Activated CD4-positive, alpha-beta T cell treated with anti-CD3 and anti-CD28 coated beads for 24 hours (primary cell): ENCODE measurements around the gene JADE2.
"Not testable (repeated sequence)": the region's sequence is repeated elsewhere in the genome, so short reads cannot be mapped to it uniquely, and the experiment has no call there.

Experiments
- DNase-seq, 2 donors: peaks; one replicate each; pipeline ENCODE4 v3.0.0-alpha.2; 2020; ENCODE audit warnings: low read depth in 2 of 2

JADE2 gene

DNA sequence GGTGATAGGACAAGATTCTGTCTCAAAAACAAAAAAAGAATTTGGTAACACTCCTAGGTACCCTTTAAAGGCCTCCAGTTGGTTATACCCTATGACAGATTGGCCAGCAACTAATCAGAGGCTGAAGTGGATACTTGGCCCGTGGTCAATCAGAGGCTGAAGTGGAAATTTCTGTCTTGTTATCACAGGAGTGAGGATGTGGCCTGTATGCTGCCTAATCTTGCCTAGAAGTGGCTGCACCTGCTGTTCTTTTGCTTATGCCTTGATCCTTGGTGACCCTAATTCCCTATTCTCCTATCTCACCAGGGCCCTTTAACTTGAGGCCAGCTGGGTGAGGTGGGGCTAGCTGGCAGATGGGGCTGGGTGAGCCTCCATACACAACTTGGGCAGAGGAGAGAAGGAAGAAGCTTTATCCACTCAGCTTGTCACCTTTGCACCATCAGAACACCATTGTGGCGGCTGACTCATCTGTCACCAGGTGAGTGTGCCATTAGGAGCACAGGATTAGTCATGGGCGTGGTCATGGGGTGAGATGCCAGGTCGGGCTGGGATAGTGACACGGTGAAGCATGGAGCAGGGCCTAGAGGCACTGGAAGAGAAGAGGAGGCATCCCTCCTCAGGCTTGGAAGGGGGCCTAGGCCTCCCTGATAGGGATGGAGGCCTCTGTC lies 65.7 kb downstream of the JADE2 start:
- peak; percentile 18 to 37 for DNase-seq

- DNase-seq = no peak
Measured at GRCh38 chr5:134592141-134592746, 66.8 kb downstream of the JADE2 start.

DNA sequence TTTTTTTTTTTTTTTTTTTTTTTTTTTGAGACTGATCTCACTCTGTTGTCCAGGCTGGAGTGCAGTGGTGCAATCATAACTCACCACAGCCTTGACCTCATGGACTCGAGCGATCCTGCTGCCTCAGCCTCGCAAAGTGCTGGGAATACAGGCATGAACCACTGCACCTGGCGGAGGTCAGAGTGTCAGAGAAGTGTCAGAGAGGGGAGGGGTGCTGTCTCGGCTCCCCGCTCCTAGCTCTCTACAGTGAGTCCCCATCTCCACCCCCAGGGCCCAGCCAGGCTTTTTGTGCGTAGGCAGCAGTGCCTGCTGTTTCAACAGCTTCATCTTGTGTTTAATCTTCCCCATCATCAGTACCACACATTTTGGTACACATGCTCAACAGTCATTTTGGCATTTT lies 68.9 kb downstream of the JADE2 start:
- no peak for DNase-seq

GRCh38 chr5:134594797-134595457 lies 69.5 kb downstream of the JADE2 start:
- DNase-seq = no peak

GRCh38 chr5:134595458-134595838 lies 70.0 kb downstream of the JADE2 start:
- no peak for DNase-seq

GRCh38 chr5:134599820-134600219 lies 74.3 kb downstream of the JADE2 start:
- not testable (repeated sequence) for DNase-seq

DNA sequence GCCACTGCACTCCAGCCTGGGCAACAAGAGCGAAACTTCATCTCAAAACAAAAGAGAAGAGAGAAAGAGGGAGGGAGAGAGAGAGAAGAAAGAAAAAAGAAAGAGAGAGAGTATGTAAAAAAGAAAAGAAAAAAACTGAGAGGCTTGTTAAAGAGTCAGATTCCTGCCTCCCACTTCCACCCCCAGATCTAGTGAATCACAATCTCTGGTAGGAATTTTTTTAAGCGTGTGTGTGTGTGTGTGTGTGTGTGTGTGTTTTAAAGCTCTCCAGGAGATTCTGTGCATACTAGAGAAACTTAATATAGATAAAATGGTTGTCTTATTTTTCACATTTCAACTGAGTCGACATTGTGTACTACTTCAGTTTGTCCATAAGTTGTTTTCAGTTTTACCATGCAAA lies 75.1 kb downstream of the JADE2 start:
- no peak for DNase-seq

DNA sequence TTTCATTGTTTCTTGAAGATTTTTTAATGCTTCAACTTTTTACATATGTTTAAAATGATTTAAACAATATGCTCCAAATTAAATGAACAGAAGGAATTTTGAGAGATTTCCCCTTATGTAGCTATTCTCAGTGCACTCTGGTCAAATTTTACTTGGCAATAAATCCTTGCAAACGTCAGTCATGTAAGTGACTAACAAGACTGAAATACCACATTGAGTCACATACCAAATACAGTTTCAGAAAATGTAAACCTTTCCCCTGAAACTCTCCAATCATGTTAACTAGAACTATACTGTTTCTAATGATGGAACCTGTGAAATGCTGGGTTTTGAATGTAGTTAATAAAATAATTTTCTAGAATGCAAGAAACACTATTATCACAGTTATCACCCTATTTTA lies 77.6 kb downstream of the JADE2 start:
- no peak for DNase-seq

DNA sequence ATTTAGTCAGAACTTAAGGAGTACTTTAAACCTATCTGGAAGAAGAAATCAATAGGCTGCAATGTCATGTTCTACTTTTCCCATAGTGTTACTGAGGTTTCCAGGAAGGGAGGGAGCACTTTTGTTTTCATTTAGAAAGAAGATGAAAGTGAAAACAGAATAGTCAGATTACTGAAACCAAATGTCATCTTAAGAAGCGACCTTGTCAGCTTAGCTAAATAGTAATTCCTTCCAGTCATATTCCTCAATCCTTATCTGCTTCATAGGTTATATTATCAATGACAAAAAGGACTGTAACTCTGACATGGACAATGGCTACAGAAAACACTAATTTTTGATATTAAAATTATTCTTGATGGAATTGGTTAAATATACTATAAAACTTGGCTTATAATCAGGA lies 79.4 kb downstream of the JADE2 start:
- DNase-seq = no peak

- DNase-seq = no peak
Measured at GRCh38 chr5:134606726-134607125, 81.3 kb downstream of the JADE2 start.

GRCh38 chr5:134608555-134608954 lies 83.1 kb downstream of the JADE2 start:
- no peak for DNase-seq

DNA sequence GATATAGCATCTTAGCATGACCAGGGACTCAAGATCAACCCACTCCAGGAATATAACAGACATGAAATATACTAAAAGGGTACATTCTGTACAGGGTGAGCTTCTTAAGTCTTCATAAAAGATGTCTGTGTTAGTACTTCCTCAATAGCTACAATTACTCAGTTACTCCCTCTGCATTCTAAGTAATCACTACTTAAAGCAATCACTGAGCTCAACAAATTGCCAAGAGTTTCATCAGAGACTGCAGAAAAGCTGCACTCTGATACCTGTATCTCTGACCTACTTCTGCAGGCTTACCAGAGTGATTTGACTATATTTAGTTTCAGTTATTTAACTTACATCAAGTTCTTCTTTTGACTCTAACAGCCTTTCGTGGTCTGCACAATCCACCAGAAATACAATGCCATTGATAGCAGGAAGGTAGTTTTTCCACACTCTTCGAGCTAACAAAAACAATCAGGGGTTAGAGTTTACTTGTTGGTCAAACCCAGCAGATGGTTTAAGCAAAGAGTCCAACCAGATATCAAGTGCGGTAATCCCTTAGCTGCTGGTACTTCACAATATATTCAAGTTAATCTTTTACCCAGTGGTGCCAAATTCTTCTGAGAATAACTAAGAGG lies 83.9 kb downstream of the JADE2 start:
- no peak for DNase-seq

DNA sequence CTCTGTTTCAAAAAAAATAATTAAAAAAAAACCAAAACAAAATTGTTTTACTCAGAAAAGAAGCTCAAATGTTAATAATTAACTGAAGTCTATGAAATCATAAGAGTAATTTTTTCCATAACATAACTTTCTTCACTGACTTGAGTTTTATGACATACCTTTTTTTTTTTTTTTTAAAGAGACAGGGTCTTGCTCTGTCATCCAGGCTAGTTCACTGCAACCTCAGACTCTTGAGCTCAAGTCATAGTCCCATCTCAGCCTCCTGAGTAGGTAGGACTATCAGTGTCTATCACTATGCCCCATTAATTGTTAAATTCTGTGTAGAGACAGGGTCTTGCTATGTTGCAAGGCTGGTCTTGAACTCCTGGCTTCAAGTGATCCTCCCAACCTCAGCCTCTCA lies 85.3 kb downstream of the JADE2 start:
- no peak for DNase-seq

- no peak for DNase-seq
Measured at GRCh38 chr5:134611515-134611914, 86.0 kb downstream of the JADE2 start.

DNA sequence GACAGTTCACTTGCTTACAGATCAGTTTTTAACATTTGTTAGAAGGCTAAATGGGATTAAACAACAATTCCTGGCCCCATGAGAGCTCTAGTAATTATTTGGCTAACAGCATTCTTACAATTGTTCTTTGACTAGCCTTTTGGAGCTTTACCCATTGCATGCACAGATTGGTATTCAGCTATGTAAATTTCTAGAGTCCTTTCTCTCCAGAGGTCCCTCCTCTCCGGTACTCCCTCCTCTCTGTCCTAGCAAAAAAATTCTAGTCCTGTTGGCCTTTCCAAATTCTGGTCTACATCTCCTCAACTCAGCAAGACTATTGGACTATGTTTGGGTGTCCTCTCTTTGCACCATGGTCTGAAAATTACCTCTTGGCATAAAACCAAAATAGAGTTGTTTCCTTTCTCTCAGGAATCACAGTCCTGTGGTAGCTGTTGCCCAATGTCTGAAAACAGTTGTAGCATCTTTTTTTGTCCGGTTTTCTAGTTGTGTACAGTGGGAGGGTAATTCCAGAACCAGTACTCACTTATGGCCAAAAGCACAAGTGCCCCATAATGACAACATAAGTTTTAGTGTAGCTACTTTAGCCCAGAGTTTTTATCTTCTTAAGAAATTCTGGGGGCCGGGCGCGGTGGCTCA lies 89.1 kb downstream of the JADE2 start:
- DNase-seq = no peak

GRCh38 chr5:134620634-134621033 lies 95.2 kb downstream of the JADE2 start:
- no peak for DNase-seq

- DNase-seq = no peak
Measured at GRCh38 chr5:134625559-134625958, 100.1 kb downstream of the JADE2 start.

- DNase-seq = no peak
Measured at GRCh38 chr5:134626369-134627014, 101.0 kb downstream of the JADE2 start.
